SJSA1 (cell line): ENCODE measurements around the gene FRMD6. TPM values are rescaled to one million over a fixed set of nuclear protein-coding genes. Genes with fewer than 3 reads are reported as not detected.
"Not testable (repeated sequence)": the region's sequence is repeated elsewhere in the genome, so short reads cannot be mapped to it uniquely, and the experiment has no call there.

Experiments used
- DNase-seq, 2 experiments: peaks; one replicate each; pipeline ENCODE4 v3.0.0-alpha.2; 2015 to 2020; ENCODE audit warnings: low spot score in 2 of 2, low read depth in 1 of 2
- H3K27ac ChIP-seq: fragments of 250-450 bp; sonication (Bioruptor Pico); 2 replicates; pipeline ENCODE4 v1.5.1; 2020; ENCODE audit warnings: mild to moderate bottlenecking, moderate library complexity
- H3K27me3 ChIP-seq: fragments of 250-450 bp; sonication (Bioruptor Pico); replicated peaks from 2 replicates; pipeline ENCODE4 v1.5.1; 2020; ENCODE audit warnings: mild to moderate bottlenecking, moderate library complexity
- H3K36me3 ChIP-seq: fragments of 250-450 bp; sonication (Bioruptor Pico); 2 replicates; pipeline ENCODE4 v1.5.1; 2020; ENCODE audit warnings: mild to moderate bottlenecking
- H3K4me1 ChIP-seq: fragments of 250-450 bp; sonication (Bioruptor Pico); replicated peaks from 2 replicates; pipeline ENCODE4 v1.6.1; 2021; ENCODE audit warnings: mild to moderate bottlenecking
- H3K4me3 ChIP-seq: fragments of 250-450 bp; sonication (Bioruptor Pico); 2 replicates; pipeline ENCODE4 v1.5.1; 2020; ENCODE audit warnings: mild to moderate bottlenecking
- H3K9me3 ChIP-seq: fragments of 250-450 bp; sonication (Bioruptor Pico); replicated peaks from 2 replicates; pipeline ENCODE4 v1.5.1; 2020; ENCODE audit warnings: mild to moderate bottlenecking
- total RNA-seq: library from RNA; depleted of rRNA; stranded (reverse); fragments of >200 nt; shearing (Covaris generic); gene quantifications from 2 replicates; pipeline ENCODE4 v1.2.3, GENCODE V29; 2014; rRNA removed

FRMD6 gene
- total RNA-seq, 1 experiment from 2014 or later, result 108 TPM

GRCh38 chr14:51765726-51766125 is 114.0 kb downstream of the FRMD6 start:
- not testable (repeated sequence) for H3K4me3 ChIP-seq, H3K9me3 ChIP-seq, H3K27me3 ChIP-seq, H3K4me1 ChIP-seq, H3K36me3 ChIP-seq, H3K27ac ChIP-seq, DNase-seq

- H3K4me1 ChIP-seq, H3K9me3 ChIP-seq, H3K36me3 ChIP-seq, H3K27ac ChIP-seq, H3K4me3 ChIP-seq, DNase-seq, H3K27me3 ChIP-seq: not testable (repeated sequence)
These were observed 114.9 kb downstream of the FRMD6 start for GRCh38 chr14:51766586-51766985.

- H3K4me1 ChIP-seq, H3K27me3 ChIP-seq, H3K4me3 ChIP-seq, H3K27ac ChIP-seq, H3K9me3 ChIP-seq, H3K36me3 ChIP-seq, DNase-seq: not testable (repeated sequence)
These were observed 117.6 kb downstream of the FRMD6 start for GRCh38 chr14:51769261-51769660.

GRCh38 chr14:51774209-51774608 is 122.5 kb downstream of the FRMD6 start:
- no peaks in the 10 kb centered on the region; the same call in 1 of the 2 replicates for H3K4me1 ChIP-seq
- DNase-seq, result no peak
- no peaks in the 10 kb centered on the region for H3K9me3 ChIP-seq
- H3K27me3 ChIP-seq, result no peaks in the 10 kb centered on the region
- no peak overlapping the region for H3K4me3 ChIP-seq
- no peaks in the 10 kb centered on the region for H3K36me3 ChIP-seq
- H3K27ac ChIP-seq, result no peak overlapping the region

GRCh38 chr14:51776102-51776894 is 124.6 kb downstream of the FRMD6 start:
- Histone ChIP-seq H3K36me3 (no peaks in the 10 kb centered on the region), H3K9me3 (no peaks in the 10 kb centered on the region), H3K27me3 (no peaks in the 10 kb centered on the region), H3K4me3 (peak overlapping the region; percentile 26), H3K4me1 (peaks cover 3% of the 10 kb centered on the region; the same call in 1 of the 2 replicates), H3K27ac (no peak overlapping the region)
- peak; percentile 65 to 66 for DNase-seq

GRCh38 chr14:51780006-51780692 is 128.4 kb downstream of the FRMD6 start:
- H3K4me3 ChIP-seq, result no peak overlapping the region
- DNase-seq, result peak; percentile 62 to 65
- no peaks in the 10 kb centered on the region for H3K36me3 ChIP-seq
- no peaks in the 10 kb centered on the region for H3K9me3 ChIP-seq
- no peak overlapping the region for H3K27ac ChIP-seq
- peaks cover 3% of the 10 kb centered on the region; the same call in 1 of the 2 replicates for H3K4me1 ChIP-seq
- H3K27me3 ChIP-seq, result no peaks in the 10 kb centered on the region

Other genes starting within 250 kb of the FRMD6 start
- 13.1 and 23.2 TPM in 2 replicates for gene GNG2, start 208.7 kb downstream of the FRMD6 start, total RNA-seq